ENCODE measurements around the gene MED14. TPM values are rescaled to one million over a fixed set of nuclear protein-coding genes. Genes with fewer than 3 reads are reported as not detected.
"Not testable (repeated sequence)": the region's sequence is repeated elsewhere in the genome, so short reads cannot be mapped to it uniquely, and the experiment has no call there.

The MED14 gene
- 9.0 and 18.9 TPM in 2 replicates for total RNA-seq (2014; rRNA removed; shearing (Covaris generic))

DNA sequence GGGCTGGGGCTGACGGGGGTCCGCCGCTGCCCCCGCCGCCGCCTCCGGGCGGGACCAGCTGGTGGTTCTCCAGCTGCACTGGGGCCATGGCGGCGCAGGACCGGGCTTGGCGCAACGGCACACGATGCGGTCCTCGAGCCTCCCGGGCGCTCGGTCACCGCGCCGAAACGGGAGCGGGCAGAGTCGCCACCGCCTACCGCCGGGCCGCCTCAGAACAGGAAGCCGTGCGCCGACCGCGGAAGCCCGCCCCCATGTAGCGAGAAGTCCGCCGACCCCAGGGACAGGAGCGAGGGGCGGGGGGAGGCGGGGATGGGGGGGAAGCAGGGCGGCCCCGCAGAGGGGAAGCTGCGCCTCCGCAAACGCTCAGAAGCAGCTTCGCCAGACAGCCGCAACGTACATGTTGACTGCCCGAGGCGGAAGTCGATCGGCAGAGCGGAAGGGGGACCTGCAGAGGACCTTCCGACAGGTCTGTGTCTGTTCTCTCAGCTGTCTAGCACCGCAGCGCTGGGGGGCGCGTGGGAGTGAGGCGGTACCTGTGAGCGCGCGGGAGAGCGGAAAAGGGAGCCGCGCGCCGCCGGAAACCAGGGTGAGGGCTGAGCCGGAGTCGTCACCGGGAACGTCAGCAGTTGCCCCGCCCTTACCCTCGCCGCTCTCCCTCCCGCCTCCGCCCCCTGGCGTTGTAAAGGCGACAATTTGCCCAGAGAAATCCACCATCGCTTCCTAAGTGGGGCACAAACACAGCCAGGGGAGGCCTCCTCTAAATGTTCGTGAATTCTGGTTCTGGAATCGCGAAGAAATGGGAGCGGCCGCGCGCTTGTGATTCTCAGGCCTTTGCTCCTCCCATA lies at the start of gene MED14:
Gene MED14 (minus strand): TSS at position 218 of the 845 bp plus-strand sequence. CDS start 130 bp downstream, at position 88.
- DNase-seq (ENCODE audit: low read depth in 1 of 2, low spot score in 2 of 2) = peak; percentile 84 to 87
- H3K27ac ChIP-seq = peak within 1 kb of the TSS; percentile 85
- no peaks in the 10 kb centered on the region for H3K27me3 ChIP-seq (replicated peaks)
- no peaks in the 10 kb centered on the region for H3K36me3 ChIP-seq
- H3K4me3 ChIP-seq = peak within 1 kb of the TSS; percentile 80
- H3K4me1 ChIP-seq (replicated peaks) = peaks cover 8% of the 10 kb centered on the region
- H3K9me3 ChIP-seq (replicated peaks) = no peaks in the 10 kb centered on the region

- no peaks in the 10 kb centered on the region; the same call in 1 of the 2 replicates for H3K4me1 ChIP-seq (replicated peaks)
- H3K4me3 ChIP-seq = no peak overlapping the region
- no peaks in the 10 kb centered on the region for H3K36me3 ChIP-seq
- no peak for DNase-seq (ENCODE audit: low read depth in 1 of 2, low spot score in 2 of 2)
- H3K27me3 ChIP-seq (replicated peaks) = no peaks in the 10 kb centered on the region
- H3K9me3 ChIP-seq (replicated peaks) = no peaks in the 10 kb centered on the region
- no peak overlapping the region for H3K27ac ChIP-seq
Observed at GRCh38 chrX:40784516-40785151, 49.3 kb upstream of the MED14 start.

- not testable (repeated sequence) for DNase-seq (ENCODE audit: low read depth in 1 of 2, low spot score in 2 of 2); H3K4me3 ChIP-seq; H3K27me3 ChIP-seq (replicated peaks); H3K4me1 ChIP-seq (replicated peaks); H3K27ac ChIP-seq; H3K36me3 ChIP-seq; H3K9me3 ChIP-seq (replicated peaks)
Observed at GRCh38 chrX:40782644-40783259, 47.4 kb upstream of the MED14 start.

GRCh38 chrX:40780951-40781350 lies 45.6 kb upstream of the MED14 start:
- Histone ChIP-seq H3K27ac (no peak overlapping the region), H3K27me3 (replicated peaks) (no peaks in the 10 kb centered on the region), H3K9me3 (replicated peaks) (no peaks in the 10 kb centered on the region), H3K4me3 (no peak overlapping the region), H3K36me3 (no peaks in the 10 kb centered on the region), H3K4me1 (replicated peaks) (peaks cover 3% of the 10 kb centered on the region; the same call in 1 of the 2 replicates)
- no peak for DNase-seq (ENCODE audit: low read depth in 1 of 2, low spot score in 2 of 2)

DNA sequence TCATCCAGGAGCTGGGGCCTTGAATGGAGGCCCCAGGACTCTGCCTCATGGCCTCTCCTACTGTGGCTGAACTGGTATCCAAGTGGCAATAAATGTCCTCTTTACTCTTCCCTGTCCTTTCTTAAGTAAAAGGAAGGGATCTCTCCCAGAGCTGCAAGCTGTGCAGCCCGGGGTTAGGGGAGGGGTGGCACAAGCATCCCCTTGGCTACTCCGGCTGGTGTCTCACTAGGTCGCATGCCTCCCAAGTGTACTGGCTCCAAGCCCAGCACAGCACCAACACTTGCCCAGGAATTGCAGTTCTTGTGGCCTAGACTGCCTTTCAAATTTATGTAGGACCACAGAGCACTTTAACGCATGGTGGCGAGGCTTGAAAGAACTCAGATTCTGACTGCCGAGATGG lies 44.7 kb upstream of the MED14 start:
- Histone ChIP-seq H3K4me3 (no peak overlapping the region), H3K36me3 (no peaks in the 10 kb centered on the region), H3K4me1 (replicated peaks) (peaks cover 3% of the 10 kb centered on the region; the same call in 1 of the 2 replicates), H3K27ac (no peak overlapping the region), H3K9me3 (replicated peaks) (no peaks in the 10 kb centered on the region), H3K27me3 (replicated peaks) (no peaks in the 10 kb centered on the region)
- no peak for DNase-seq (ENCODE audit: low read depth in 1 of 2, low spot score in 2 of 2)

DNA sequence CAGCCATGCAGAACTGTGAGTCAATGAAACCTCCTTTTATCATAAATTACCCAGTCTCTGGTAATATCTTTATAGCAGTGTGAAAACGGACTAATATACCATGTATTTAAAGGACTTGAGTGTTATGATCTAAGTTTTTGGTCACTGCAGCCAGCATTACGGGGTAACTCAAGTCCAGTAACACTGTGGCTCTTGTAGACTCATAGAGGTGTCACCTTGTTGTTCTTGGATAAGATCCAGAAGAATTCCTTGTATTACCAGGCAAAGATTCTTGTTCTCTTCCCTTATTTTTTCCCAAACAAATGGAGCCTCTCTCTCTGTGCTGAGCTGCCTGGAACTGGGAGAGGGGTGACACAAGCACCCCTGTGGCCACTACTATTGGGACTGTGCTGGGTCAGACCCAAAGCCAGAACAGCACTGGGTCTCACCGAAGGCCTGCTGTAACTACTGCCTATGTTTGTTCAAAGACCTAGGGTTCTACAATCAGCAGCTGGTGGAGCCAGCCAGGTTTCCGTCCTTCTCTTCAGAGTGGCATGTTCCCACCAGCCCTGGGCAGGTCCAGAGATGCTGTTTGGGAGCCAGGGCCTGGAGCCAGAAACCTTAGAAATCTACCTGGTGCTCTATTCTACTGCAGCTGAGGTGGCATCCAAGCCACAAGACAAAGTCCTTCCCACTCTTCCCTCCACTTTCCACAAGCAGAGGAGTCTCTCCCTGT lies 43.7 kb upstream of the MED14 start:
- Histone ChIP-seq H3K4me1 (replicated peaks) (peaks cover 3% of the 10 kb centered on the region; the same call in 1 of the 2 replicates), H3K9me3 (replicated peaks) (no peaks in the 10 kb centered on the region), H3K4me3 (no peak overlapping the region), H3K36me3 (no peaks in the 10 kb centered on the region), H3K27me3 (replicated peaks) (no peaks in the 10 kb centered on the region), H3K27ac (no peak overlapping the region)
- DNase-seq (ENCODE audit: low read depth in 1 of 2, low spot score in 2 of 2) = peak in 1 of 2 experiments; percentile 5

- Histone ChIP-seq H3K4me1 (replicated peaks) (no peaks in the 10 kb centered on the region; the same call in 1 of the 2 replicates), H3K9me3 (replicated peaks) (no peaks in the 10 kb centered on the region), H3K27ac (no peak overlapping the region), H3K27me3 (replicated peaks) (no peaks in the 10 kb centered on the region), H3K4me3 (no peak overlapping the region), H3K36me3 (no peaks in the 10 kb centered on the region)
- peak in 1 of 2 experiments; percentile 19 for DNase-seq (ENCODE audit: low read depth in 1 of 2, low spot score in 2 of 2)
Observed at GRCh38 chrX:40773809-40774208, 38.5 kb upstream of the MED14 start.

GRCh38 chrX:40773188-40773587 lies 37.8 kb upstream of the MED14 start:
- H3K36me3 ChIP-seq = no peaks in the 10 kb centered on the region
- H3K27ac ChIP-seq = no peak overlapping the region
- no peak overlapping the region for H3K4me3 ChIP-seq
- no peaks in the 10 kb centered on the region for H3K9me3 ChIP-seq (replicated peaks)
- H3K27me3 ChIP-seq (replicated peaks) = no peaks in the 10 kb centered on the region
- no peak for DNase-seq (ENCODE audit: low read depth in 1 of 2, low spot score in 2 of 2)
- no peaks in the 10 kb centered on the region; the same call in 1 of the 2 replicates for H3K4me1 ChIP-seq (replicated peaks)

- Histone ChIP-seq H3K4me3 (no peak overlapping the region), H3K27me3 (replicated peaks) (no peaks in the 10 kb centered on the region), H3K9me3 (replicated peaks) (no peaks in the 10 kb centered on the region), H3K27ac (no peak overlapping the region), H3K36me3 (no peaks in the 10 kb centered on the region), H3K4me1 (replicated peaks) (no peaks in the 10 kb centered on the region; the same call in 1 of the 2 replicates)
- DNase-seq (ENCODE audit: low read depth in 1 of 2, low spot score in 2 of 2) = no peak
Observed at GRCh38 chrX:40772290-40772689, 36.9 kb upstream of the MED14 start.

- H3K36me3 ChIP-seq = no peaks in the 10 kb centered on the region
- no peak for DNase-seq (ENCODE audit: low read depth in 1 of 2, low spot score in 2 of 2)
- H3K4me1 ChIP-seq (replicated peaks) = no peaks in the 10 kb centered on the region
- H3K27ac ChIP-seq = no peak overlapping the region
- no peaks in the 10 kb centered on the region for H3K9me3 ChIP-seq (replicated peaks)
- H3K27me3 ChIP-seq (replicated peaks) = no peaks in the 10 kb centered on the region
- H3K4me3 ChIP-seq = no peak overlapping the region
Observed at GRCh38 chrX:40761762-40762161, 26.4 kb upstream of the MED14 start.

- H3K4me1 ChIP-seq (replicated peaks) = no peaks in the 10 kb centered on the region
- H3K4me3 ChIP-seq = no peak overlapping the region
- H3K27me3 ChIP-seq (replicated peaks) = no peaks in the 10 kb centered on the region
- no peaks in the 10 kb centered on the region for H3K36me3 ChIP-seq
- no peaks in the 10 kb centered on the region for H3K9me3 ChIP-seq (replicated peaks)
- DNase-seq (ENCODE audit: low read depth in 1 of 2, low spot score in 2 of 2) = no peak
- H3K27ac ChIP-seq = no peak overlapping the region
Observed at GRCh38 chrX:40759374-40759773, 24.0 kb upstream of the MED14 start.

DNA sequence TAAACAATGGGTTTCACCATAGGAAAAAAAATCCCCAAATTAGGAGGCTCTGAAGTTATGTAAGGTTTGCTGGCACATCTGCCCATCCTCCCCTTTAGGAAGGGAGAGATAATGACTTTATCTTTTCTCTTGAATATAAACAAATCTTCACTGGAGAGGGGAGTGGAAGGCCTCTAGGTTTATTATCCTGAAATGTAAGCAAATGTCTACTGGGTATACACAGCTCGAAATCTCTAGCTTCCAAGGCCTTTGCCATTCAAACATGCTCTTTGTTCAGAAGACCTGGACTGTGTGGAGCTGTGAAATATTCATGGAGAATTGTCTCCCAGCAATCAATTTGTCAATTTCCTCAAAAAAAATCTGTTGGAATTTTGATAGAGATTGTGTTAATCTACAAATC lies 21.7 kb upstream of the MED14 start:
- H3K4me3 ChIP-seq = no peak overlapping the region
- DNase-seq (ENCODE audit: low read depth in 1 of 2, low spot score in 2 of 2) = no peak
- H3K27ac ChIP-seq = no peak overlapping the region
- no peaks in the 10 kb centered on the region for H3K4me1 ChIP-seq (replicated peaks)
- H3K27me3 ChIP-seq (replicated peaks) = no peaks in the 10 kb centered on the region
- no peaks in the 10 kb centered on the region for H3K36me3 ChIP-seq
- H3K9me3 ChIP-seq (replicated peaks) = no peaks in the 10 kb centered on the region

Data from SJSA1 (cell line).